Adrenal gland (tissue), 5 donors: ENCODE measurements around the gene NRXN3.

Experiments
- POLR2A ChIP-seq, 2 donors: fragments of 450-650 bp; IDR thresholded peaks; one replicate each; pipeline ENCODE4 v1.6.1; 2017; ENCODE audit warnings: antibody characterized with exemption in 2 of 2, mild to moderate bottlenecking in 2 of 2, moderate library complexity in 1 of 2
- TF ChIP-seq, protein P1 (sequence below), 6 experiments: fragments of 450-650 bp in 4 of 6; fragments of 200-600 bp in 2 of 6; sonication (generic) in 1 of 6; IDR thresholded peaks; 1 replicate in 5 of 6; 2 replicates in 1 of 6; pipeline versions ENCODE4 v1.5.1 to v1.8.0; 2016 to 2021; ENCODE audit warnings: antibody characterized with exemption in 6 of 6, mild to moderate bottlenecking in 2 of 6, moderate library complexity in 1 of 6
- donor health status: DM: no; HTN: no; CAD: no.

GRCh38 chr14:78129375-78129774, 40.8 kb upstream of the NRXN3 start:
- TF ChIP-seq, protein P1, sequence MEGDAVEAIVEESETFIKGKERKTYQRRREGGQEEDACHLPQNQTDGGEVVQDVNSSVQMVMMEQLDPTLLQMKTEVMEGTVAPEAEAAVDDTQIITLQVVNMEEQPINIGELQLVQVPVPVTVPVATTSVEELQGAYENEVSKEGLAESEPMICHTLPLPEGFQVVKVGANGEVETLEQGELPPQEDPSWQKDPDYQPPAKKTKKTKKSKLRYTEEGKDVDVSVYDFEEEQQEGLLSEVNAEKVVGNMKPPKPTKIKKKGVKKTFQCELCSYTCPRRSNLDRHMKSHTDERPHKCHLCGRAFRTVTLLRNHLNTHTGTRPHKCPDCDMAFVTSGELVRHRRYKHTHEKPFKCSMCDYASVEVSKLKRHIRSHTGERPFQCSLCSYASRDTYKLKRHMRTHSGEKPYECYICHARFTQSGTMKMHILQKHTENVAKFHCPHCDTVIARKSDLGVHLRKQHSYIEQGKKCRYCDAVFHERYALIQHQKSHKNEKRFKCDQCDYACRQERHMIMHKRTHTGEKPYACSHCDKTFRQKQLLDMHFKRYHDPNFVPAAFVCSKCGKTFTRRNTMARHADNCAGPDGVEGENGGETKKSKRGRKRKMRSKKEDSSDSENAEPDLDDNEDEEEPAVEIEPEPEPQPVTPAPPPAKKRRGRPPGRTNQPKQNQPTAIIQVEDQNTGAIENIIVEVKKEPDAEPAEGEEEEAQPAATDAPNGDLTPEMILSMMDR (IDR thresholded peaks at IDR 0.05), result no peak
- no peak for TF ChIP-seq POLR2A (IDR thresholded peaks at IDR 0.05)
